SK-N-SH treated with all-trans-retinoic acid at 6 μM for 48 hours (cell line): Measurements from ENCODE around the gene EEF1AKMT3.

Source experiments
- ATAC-seq: fragments of 200-7000 bp; cut with Tn5 transposase; 3 replicates; pipeline ENCODE4 v1.9.1; 2020; ENCODE audit warnings: mild to moderate bottlenecking, moderate library complexity
- ARNTL ChIP-seq: fragments of 450-650 bp; formaldehyde crosslinking; IDR thresholded peaks from 2 replicates; pipeline ENCODE4 v1.5.0; 2020; ENCODE audit warnings: low read depth, mild to moderate bottlenecking, moderate library complexity, borderline replicate concordance
- BACH2 ChIP-seq: fragments of 250-450 bp; sonication (Bioruptor Pico); IDR thresholded peaks from 2 replicates; pipeline ENCODE4 v1.9.0; 2021; ENCODE audit warnings: mild to moderate bottlenecking, borderline replicate concordance
- CREB5 ChIP-seq: fragments of 250-450 bp; sonication (Bioruptor Pico); IDR thresholded peaks from 2 replicates; pipeline ENCODE4 v1.5.1; 2020; ENCODE audit warnings: low read depth, mild to moderate bottlenecking, moderate library complexity
- CSDC2 ChIP-seq: fragments of 250-450 bp; sonication (Bioruptor Pico); IDR thresholded peaks from 2 replicates; pipeline ENCODE4 v1.5.0; 2020; ENCODE audit warnings: mild to moderate bottlenecking, moderate library complexity
- CSRNP3 ChIP-seq: fragments of 250-450 bp; sonication (Bioruptor Pico); IDR thresholded peaks from 2 replicates; pipeline ENCODE4 v1.5.1; 2021; ENCODE audit warnings: mild to moderate bottlenecking, moderate library complexity
- ESRRG ChIP-seq: fragments of 250-450 bp; sonication (Bioruptor Pico); IDR thresholded peaks from 2 replicates; pipeline ENCODE4 v1.6.1; 2021; ENCODE audit warnings: mild to moderate bottlenecking
- GLIS3 ChIP-seq: fragments of 250-450 bp; sonication (Bioruptor Pico); IDR thresholded peaks from 2 replicates; pipeline ENCODE4 v1.5.0; 2020; ENCODE audit warnings: mild to moderate bottlenecking, moderate library complexity
- ISL1 ChIP-seq: fragments of 250-450 bp; sonication (Bioruptor Pico); IDR thresholded peaks from 2 replicates; pipeline ENCODE4 v2.1.2; 2022; ENCODE audit warnings: mild to moderate bottlenecking, moderate library complexity
- OSR1 ChIP-seq: fragments of 250-450 bp; sonication (Bioruptor Pico); IDR thresholded peaks from 2 replicates; pipeline ENCODE4 v1.8.0; 2022; ENCODE audit warnings: moderate library complexity, mild to moderate bottlenecking, inconsistent platforms
- POU6F1 ChIP-seq: fragments of 250-450 bp; sonication (Bioruptor Pico); IDR thresholded peaks from 2 replicates; pipeline ENCODE4 v1.8.0; 2021; ENCODE audit warnings: low read depth, mild to moderate bottlenecking, moderate library complexity, borderline replicate concordance
- PPARA ChIP-seq: fragments of 250-450 bp; sonication (Bioruptor Pico); IDR thresholded peaks from 2 replicates; pipeline ENCODE4 v1.5.0; 2020; ENCODE audit warnings: mild to moderate bottlenecking, borderline replicate concordance
- RARB ChIP-seq: fragments of 250-450 bp; sonication (Bioruptor Pico); IDR thresholded peaks from 2 replicates; pipeline ENCODE4 v1.8.0; 2021; ENCODE audit warnings: mild to moderate bottlenecking, moderate library complexity
- SNAI2 ChIP-seq: fragments of 250-450 bp; sonication (Bioruptor Pico); IDR thresholded peaks from 2 replicates; pipeline ENCODE4 v1.5.0; 2020; ENCODE audit warnings: mild to moderate bottlenecking, moderate library complexity
- TCF4 ChIP-seq: fragments of 250-450 bp; sonication (Bioruptor Pico); IDR thresholded peaks from 2 replicates; pipeline ENCODE4 v1.8.0; 2021; ENCODE audit warnings: mild to moderate bottlenecking, moderate library complexity, borderline replicate concordance
- TOX ChIP-seq: fragments of 250-450 bp; sonication (Bioruptor Pico); IDR thresholded peaks from 2 replicates; pipeline ENCODE4 v1.8.0; 2021; ENCODE audit warnings: mild to moderate bottlenecking, moderate library complexity, borderline replicate concordance
- TSHZ2 ChIP-seq: fragments of 250-450 bp; sonication (Bioruptor Pico); IDR thresholded peaks from 2 replicates; pipeline ENCODE4 v1.5.0; 2020; ENCODE audit warnings: mild to moderate bottlenecking, moderate library complexity
- ZC3H10 ChIP-seq: fragments of 250-450 bp; sonication (Bioruptor Pico); IDR thresholded peaks from 2 replicates; pipeline ENCODE4 v1.5.1; 2021; ENCODE audit warnings: mild to moderate bottlenecking, moderate library complexity
- ZFP3 ChIP-seq: fragments of 250-450 bp; sonication (Bioruptor Pico); IDR thresholded peaks from 2 replicates; pipeline ENCODE4 v1.5.0; 2020; ENCODE audit warnings: mild to moderate bottlenecking, moderate library complexity
- ZFP30 ChIP-seq: fragments of 450-650 bp; formaldehyde crosslinking; IDR thresholded peaks from 2 replicates; pipeline ENCODE4 v1.5.0; 2022; ENCODE audit warnings: mild to moderate bottlenecking, moderate library complexity
- ZNF565 ChIP-seq: fragments of 450-650 bp; formaldehyde crosslinking; conservative IDR thresholded peaks from 2 replicates; pipeline ENCODE4 v1.5.0; 2020; ENCODE audit warnings: low read depth, mild to moderate bottlenecking, moderate library complexity
- ZNF70 ChIP-seq: fragments of 450-650 bp; formaldehyde crosslinking; IDR thresholded peaks from 2 replicates; pipeline ENCODE4 v1.5.0; 2020; ENCODE audit warnings: mild to moderate bottlenecking, moderate library complexity
- ZNF8 ChIP-seq: fragments of 450-650 bp; formaldehyde crosslinking; IDR thresholded peaks from 2 replicates; pipeline ENCODE4 v1.5.0; 2020; ENCODE audit warnings: mild to moderate bottlenecking, moderate library complexity
- TF ChIP-seq, protein P1 (sequence below): fragments of 250-450 bp; sonication (Bioruptor Pico); IDR thresholded peaks from 2 replicates; pipeline ENCODE4 v1.8.0; 2020; ENCODE audit warnings: mild to moderate bottlenecking, moderate library complexity, borderline replicate concordance

EEF1AKMT3 gene

GRCh38 chr12:57764662-57765002 lies 7.8 kb upstream of the EEF1AKMT3 start (continued):
- no peak for TF ChIP-seq CREB5 (CRISPR knock-in tag)
- no peak for TF ChIP-seq CSRNP3 (CRISPR knock-in tag)
- no peak for TF ChIP-seq BACH2 (CRISPR knock-in tag)
- no peak for TF ChIP-seq RARB (CRISPR knock-in tag)
- TF ChIP-seq TOX (CRISPR knock-in tag): no peak
- TF ChIP-seq ZNF565 (CRISPR knock-in tag): no peak
- TF ChIP-seq ARNTL (CRISPR knock-in tag): no peak
- no peak for TF ChIP-seq PPARA
- no peak for TF ChIP-seq ZFP30 (CRISPR knock-in tag)

- peak; percentile 81 for ATAC-seq
- TF ChIP-seq ZC3H10 (no peak), ZFP30 (CRISPR knock-in tag) (no peak), RARB (CRISPR knock-in tag) (no peak), ISL1 (no peak), ZNF8 (CRISPR knock-in tag) (no peak), ZNF565 (CRISPR knock-in tag) (no peak), CSDC2 (no peak)
Measured at GRCh38 chr12:57765003-57765697, 7.3 kb upstream of the EEF1AKMT3 start.

- no peak for TF ChIP-seq TOX (CRISPR knock-in tag)
- TF ChIP-seq, all 23 proteins: peak for 0
- peak; percentile 19 for ATAC-seq
Measured at GRCh38 chr12:57765698-57766463, 6.5 kb upstream of the EEF1AKMT3 start.

- peak; percentile 22 for ATAC-seq
- TF ChIP-seq ARNTL (CRISPR knock-in tag) (no peak), BACH2 (CRISPR knock-in tag) (no peak), GLIS3 (CRISPR knock-in tag) (no peak), SNAI2 (no peak), ZFP3 (CRISPR knock-in tag) (no peak), OSR1 (CRISPR knock-in tag) (no peak), CSDC2 (no peak), ZNF565 (CRISPR knock-in tag) (no peak), PPARA (no peak), ZC3H10 (no peak), ISL1 (no peak), POU6F1 (no peak), ZNF70 (CRISPR knock-in tag) (no peak), ZNF8 (CRISPR knock-in tag) (no peak), CREB5 (CRISPR knock-in tag) (no peak), TOX (CRISPR knock-in tag) (no peak), TCF4 (CRISPR knock-in tag) (no peak), TSHZ2 (CRISPR knock-in tag) (no peak), ESRRG (CRISPR knock-in tag) (no peak)
- TF ChIP-seq, protein P1, sequence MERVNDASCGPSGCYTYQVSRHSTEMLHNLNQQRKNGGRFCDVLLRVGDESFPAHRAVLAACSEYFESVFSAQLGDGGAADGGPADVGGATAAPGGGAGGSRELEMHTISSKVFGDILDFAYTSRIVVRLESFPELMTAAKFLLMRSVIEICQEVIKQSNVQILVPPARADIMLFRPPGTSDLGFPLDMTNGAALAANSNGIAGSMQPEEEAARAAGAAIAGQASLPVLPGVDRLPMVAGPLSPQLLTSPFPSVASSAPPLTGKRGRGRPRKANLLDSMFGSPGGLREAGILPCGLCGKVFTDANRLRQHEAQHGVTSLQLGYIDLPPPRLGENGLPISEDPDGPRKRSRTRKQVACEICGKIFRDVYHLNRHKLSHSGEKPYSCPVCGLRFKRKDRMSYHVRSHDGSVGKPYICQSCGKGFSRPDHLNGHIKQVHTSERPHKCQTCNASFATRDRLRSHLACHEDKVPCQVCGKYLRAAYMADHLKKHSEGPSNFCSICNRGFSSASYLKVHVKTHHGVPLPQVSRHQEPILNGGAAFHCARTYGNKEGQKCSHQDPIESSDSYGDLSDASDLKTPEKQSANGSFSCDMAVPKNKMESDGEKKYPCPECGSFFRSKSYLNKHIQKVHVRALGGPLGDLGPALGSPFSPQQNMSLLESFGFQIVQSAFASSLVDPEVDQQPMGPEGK: no peak
Measured at GRCh38 chr12:57766464-57767304, 5.7 kb upstream of the EEF1AKMT3 start, which contains the start of gene CYP27B1. CYP27B1 (minus strand) TSS chr12:57767078; CDS start chr12:57767041, 37 bp downstream.
